GM18909 (cell line): ENCODE measurements around the gene HMCN1.

Source experiments
- ATAC-seq: cut with Tn5 transposase; IDR thresholded peaks from one replicate; pipeline ENCODE4 v1.9.1; 2021; ENCODE audit warnings: mild to moderate bottlenecking; ENCODE audit not compliant: unreplicated experiment, poor library complexity

The HMCN1 gene

GRCh38 chr1:185843297-185843869 lies 109.2 kb downstream of the HMCN1 start:
- ATAC-seq: no peak

GRCh38 chr1:185843986-185844385 lies 109.8 kb downstream of the HMCN1 start:
- no peak for ATAC-seq

- ATAC-seq: no peak
These were observed 112.7 kb downstream of the HMCN1 start for GRCh38 chr1:185846672-185847444.

GRCh38 chr1:185849014-185849413 lies 114.8 kb downstream of the HMCN1 start:
- ATAC-seq: no peak

GRCh38 chr1:185850366-185850765 lies 116.2 kb downstream of the HMCN1 start:
- no peak for ATAC-seq

GRCh38 chr1:185853739-185854138 lies 119.5 kb downstream of the HMCN1 start:
- no peak for ATAC-seq

GRCh38 chr1:185856482-185856881 lies 122.3 kb downstream of the HMCN1 start:
- no peak for ATAC-seq

GRCh38 chr1:185857442-185857841 lies 123.3 kb downstream of the HMCN1 start:
- ATAC-seq: no peak

GRCh38 chr1:185860311-185860710 lies 126.1 kb downstream of the HMCN1 start:
- ATAC-seq: no peak

- ATAC-seq: no peak
These were observed 126.7 kb downstream of the HMCN1 start for GRCh38 chr1:185860859-185861258.

- no peak for ATAC-seq
These were observed 127.4 kb downstream of the HMCN1 start for GRCh38 chr1:185861630-185862029.

- no peak for ATAC-seq
These were observed 128.0 kb downstream of the HMCN1 start for GRCh38 chr1:185862235-185862634.

GRCh38 chr1:185864331-185864730 lies 130.1 kb downstream of the HMCN1 start:
- no peak for ATAC-seq

- ATAC-seq: no peak
These were observed 130.8 kb downstream of the HMCN1 start for GRCh38 chr1:185864889-185865517.

- no peak for ATAC-seq
These were observed 135.4 kb downstream of the HMCN1 start for GRCh38 chr1:185869590-185869989.

GRCh38 chr1:185871627-185872150 lies 137.5 kb downstream of the HMCN1 start:
- no peak for ATAC-seq

GRCh38 chr1:185874246-185874645 lies 140.1 kb downstream of the HMCN1 start:
- ATAC-seq: no peak

- no peak for ATAC-seq
These were observed 146.1 kb downstream of the HMCN1 start for GRCh38 chr1:185880330-185880729.

- no peak for ATAC-seq
These were observed 146.7 kb downstream of the HMCN1 start for GRCh38 chr1:185880779-185881333.

GRCh38 chr1:185886046-185886445 lies 151.9 kb downstream of the HMCN1 start:
- no peak for ATAC-seq

- ATAC-seq: no peak
These were observed 152.5 kb downstream of the HMCN1 start for GRCh38 chr1:185886671-185887070.
